ENCODE results near the gene KSR1. TPM values are rescaled to one million over a fixed set of nuclear protein-coding genes. Genes with fewer than 3 reads are reported as not detected.

Gene KSR1
- total and polyA plus RNA-seq, 2 of the 4 experiments (the other 2 are of a cell fraction): 12.5 to 21.9 TPM

- no peak overlapping the region for H3K56ac ChIP-seq (ENCODE audit: extremely low read depth, insufficient read depth, low read length)
- no peak overlapping the region for H2BK20ac ChIP-seq (ENCODE audit: low read depth, low read length)
- no peaks in the 10 kb centered on the region for H3K9me3 ChIP-seq (ENCODE audit: control insufficient read depth, insufficient read depth, low read length)
- intact Hi-C loops (cut with micrococcal nuclease): no loop called here
- peaks cover 8% of the 10 kb centered on the region for H3K27me3 ChIP-seq (ENCODE audit: control insufficient read depth, insufficient read depth, low read length)
- no peak overlapping the region for H2BK5ac ChIP-seq (ENCODE audit: low read depth, low read length, poor library complexity, severe bottlenecking)
- no TSS peak for BruUV-seq (replicated peaks)
- ATAC-seq (ENCODE audit: low read depth): no peak
- H2BK120ac ChIP-seq (ENCODE audit: low read depth, low read length): no peak overlapping the region
- no peak overlapping the region for H2AFZ ChIP-seq (replicated peaks; ENCODE audit: low read length, poor library complexity)
- H4K8ac ChIP-seq (ENCODE audit: low read depth in 2 of 2, low read length in 2 of 2): no peak overlapping the region
- no peak overlapping the region for H3K4ac ChIP-seq (ENCODE audit: low read depth, low read length)
- H2BK15ac ChIP-seq (ENCODE audit: low read depth, low read length): no peak overlapping the region
- H3K9ac ChIP-seq (ENCODE audit: low read depth, low read length): no peak overlapping the region
- no peak overlapping the region for H3K23ac ChIP-seq (ENCODE audit: low read depth, low read length)
- no peaks in the 10 kb centered on the region for H3K4me1 ChIP-seq (ENCODE audit: control insufficient read depth, insufficient read depth, low read length)
- in situ Hi-C loops (cut with MboI; ENCODE audit: low sequenced_read_pairs): loop anchor here (5.0 kb wide), 2 partner anchors 38 to 83 kb away; no protein-coding TSS in a partner anchor
- no peaks in the 10 kb centered on the region; the same call in 1 of the 2 replicates for H3K9me1 ChIP-seq (ENCODE audit: insufficient read depth, low read length)
- no peak overlapping the region for H3K4me3 ChIP-seq (ENCODE audit: insufficient read depth, low read depth, low read length)
- dilution Hi-C loops (cut with HindIII; ENCODE audit: low sequenced_read_pairs, unreplicated experiment): no loop called here
- no peak overlapping the region for H2AK9ac ChIP-seq (replicated peaks; ENCODE audit: low read depth, low read length, poor library complexity)
- no peak overlapping the region for H3K18ac ChIP-seq (ENCODE audit: low read depth, low read length)
- ChIA-PET CTCF (no interaction called here), POLR2A (ENCODE audit: unreplicated experiment) (no interaction called here)
- DNase-seq: no peak
- H3K4me2 ChIP-seq (ENCODE audit: low read depth, low read length): no peak overlapping the region
- H3K27ac ChIP-seq (ENCODE audit: insufficient read depth, low read length): no peak overlapping the region
- no peak overlapping the region for H2AK5ac ChIP-seq (ENCODE audit: low read depth, low read length)
- no peaks in the 10 kb centered on the region for H3K79me1 ChIP-seq (ENCODE audit: low read depth in 1 of 2, low read length in 2 of 2)
- H4K20me1 ChIP-seq (ENCODE audit: insufficient read depth, low read length): no peaks in the 10 kb centered on the region
- H3K14ac ChIP-seq (replicated peaks; ENCODE audit: low read depth, low read length): no peak overlapping the region
- no peak overlapping the region for H4K5ac ChIP-seq (ENCODE audit: low read depth, low read length)
- H4K91ac ChIP-seq (ENCODE audit: insufficient read depth, low read depth, low read length): no peak overlapping the region
- WGBS, 2 experiments (ENCODE audit: extremely low coverage in 2 of 2, insufficient read length in 1 of 2): 53% methylated on average over 3 of the region's 8 CpGs; no CpG with 5 or more reads in 1 of the 2 experiments
- no peak for TF ChIP-seq FOS (IDR thresholded peaks at IDR 0.05; ENCODE audit: low read depth, low read length)
- no peak for TF ChIP-seq SMC3 (IDR thresholded peaks at IDR 0.05; ENCODE audit: low read depth, low read length)
- no peak for TF ChIP-seq BHLHE40 (IDR thresholded peaks at IDR 0.05; ENCODE audit: low read depth, low read length)
- H3K36me3 ChIP-seq (ENCODE audit: control insufficient read depth, insufficient read depth, low read length): no peaks in the 10 kb centered on the region
These were observed 207.8 kb downstream of the KSR1 start for GRCh38 chr17:27663936-27664605.
